ENCODE results near the gene KAZN. TPM values are rescaled to one million over a fixed set of nuclear protein-coding genes. Genes with fewer than 3 reads are reported as not detected.

Gene KAZN
- total and polyA plus RNA-seq, 2 of the 8 experiments (the other 6 are each of a cell fraction or from before 2014, with no cell fraction given): 3.7 to 11.8 TPM

GRCh38 chr1:14735841-14736240 lies 137.4 kb downstream of the KAZN start (continued):
- TF ChIP-seq SP4 (IDR thresholded peaks at IDR 0.05; ENCODE audit: low read length) (no peak), TEAD4 (IDR thresholded peaks at IDR 0.05; ENCODE audit: low read depth, low read length) (no peak), NANOG (IDR thresholded peaks at IDR 0.05; ENCODE audit: insufficient read depth, low read depth, low read length, poor library complexity, severe bottlenecking) (no peak), BCL11A (IDR thresholded peaks at IDR 0.05; ENCODE audit: low read depth in 2 of 2, low read length in 2 of 2) (no peak), POLR2AphosphoS5 (IDR thresholded peaks at IDR 0.05; ENCODE audit: low read depth, low read length) (no peak), HDAC6 (IDR thresholded peaks at IDR 0.05; ENCODE audit: low read depth, low read length) (no peak), CHD2 (IDR thresholded peaks at IDR 0.05; ENCODE audit: low read length) (no peak), ASH2L (IDR thresholded peaks at IDR 0.05; ENCODE audit: low read length) (no peak)
